H1 (cell line): ENCODE results near the gene YLPM1. TPM values are rescaled to one million over a fixed set of nuclear protein-coding genes. Genes with fewer than 3 reads are reported as not detected.

Experiments used
- CTCF ChIA-PET: fragments of 300-600 bp; sonication (Branson Sonifier 250); formaldehyde crosslinking; loops from one replicate; lab custom pipeline; 2021; ENCODE audit not compliant: partially characterized antibody; lab: Charles Lee
- POLR2A ChIA-PET: fragments of 300-600 bp; sonication (Branson Sonifier 250); formaldehyde crosslinking; loops from one replicate; lab custom pipeline; 2021; ENCODE audit warnings: inconsistent platforms; ENCODE audit not compliant: partially characterized antibody; lab: Charles Lee
- DNase-seq, 2 experiments: peaks; one replicate each; pipeline versions ENCODE4 v3.0.0 to v3.0.0-alpha.2; 2010 to 2022; ENCODE audit warnings: low spot score in 2 of 2, low read depth in 1 of 2, mixed read lengths in 1 of 2
- FAIRE-seq: peaks from 2 replicates; lab custom pipeline; 2011; peaks lifted over from hg19 to GRCh38; lab: Jason Lieb, UNC
- H2AFZ ChIP-seq: 2 replicates; pipeline ENCODE4 v1.8.1; 2012; ENCODE audit warnings: low read length, inconsistent platforms
- H2AK5ac ChIP-seq: 2 replicates; pipeline ENCODE4 v1.6.1; 2013; ENCODE audit warnings: low read depth, low read length
- H2BK120ac ChIP-seq: replicated peaks from 2 replicates; pipeline ENCODE3; 2013; ENCODE audit warnings: low read depth, low read length, inconsistent platforms
- H2BK12ac ChIP-seq: 2 replicates; pipeline ENCODE4 v1.6.1; 2013; ENCODE audit warnings: low read depth, low read length
- H2BK15ac ChIP-seq: 2 replicates; pipeline ENCODE4 v1.6.1; 2013; ENCODE audit warnings: low read length
- H2BK20ac ChIP-seq: 2 replicates; pipeline ENCODE4 v1.6.1; 2013; ENCODE audit warnings: low read length
- H2BK5ac ChIP-seq: 2 replicates; pipeline ENCODE4 v1.6.1; 2013; ENCODE audit warnings: low read depth, low read length
- H3K14ac ChIP-seq: 2 replicates; pipeline ENCODE4 v1.6.1; 2013; ENCODE audit warnings: inconsistent platforms; ENCODE audit not compliant: insufficient read length
- H3K18ac ChIP-seq: 2 replicates; pipeline ENCODE4 v1.6.1; 2013; ENCODE audit warnings: low read length; ENCODE audit errors: extremely low read depth
- H3K23ac ChIP-seq: 2 replicates; pipeline ENCODE4 v1.6.1; 2013; ENCODE audit warnings: inconsistent platforms; ENCODE audit not compliant: insufficient read length
- H3K23me2 ChIP-seq: 2 replicates; pipeline ENCODE4 v1.6.1; 2013; ENCODE audit warnings: low read depth, low read length
- H3K27ac ChIP-seq: 2 replicates; pipeline ENCODE4 v1.6.1; 2011; ENCODE audit warnings: low read depth, low read length, inconsistent platforms
- H3K27me3 ChIP-seq, 4 experiments: replicated peaks in 1 of 4; 1 replicate in 1 of 4; 2 replicates in 3 of 4; pipeline versions ENCODE4 v1.6.1 to v1.8.1; 2011 to 2013; ENCODE audit warnings: low read length in 3 of 4, mild to moderate bottlenecking in 3 of 4, inconsistent platforms in 2 of 4, mixed read lengths in 2 of 4, moderate library complexity in 1 of 4; ENCODE audit not compliant: control insufficient read depth in 3 of 4, insufficient read depth in 3 of 4; ENCODE audit errors: extremely low read depth in 1 of 4
- H3K36me3 ChIP-seq, 4 experiments: 2 replicates each; pipeline versions ENCODE4 v1.6.1 to v1.8.1; 2011 to 2013; ENCODE audit warnings: mild to moderate bottlenecking in 4 of 4, low read length in 3 of 4, moderate library complexity in 2 of 4, control low read depth in 1 of 4, inconsistent platforms in 1 of 4; ENCODE audit not compliant: insufficient read depth in 4 of 4, control insufficient read depth in 2 of 4
- H3K4ac ChIP-seq: replicated peaks from 2 replicates; pipeline ENCODE3; 2013; ENCODE audit warnings: low read length, low read depth, mixed read lengths, inconsistent platforms; ENCODE audit not compliant: insufficient read length
- H3K4me1 ChIP-seq, 4 experiments: replicated peaks in 1 of 4; 1 replicate in 1 of 4; 2 replicates in 3 of 4; pipeline versions ENCODE4 v1.6.1 to v1.8.1; 2011 to 2013; ENCODE audit warnings: low read length in 3 of 4, inconsistent platforms in 2 of 4, mixed read lengths in 1 of 4; ENCODE audit not compliant: insufficient read depth in 4 of 4, control insufficient read depth in 3 of 4
- H3K4me2 ChIP-seq, 2 experiments: 2 replicates each; pipeline versions ENCODE4 v1.6.1 to v1.8.1; 2011 to 2013; ENCODE audit warnings: low read depth in 2 of 2, low read length in 2 of 2, control low read depth in 1 of 2, inconsistent platforms in 1 of 2, mild to moderate bottlenecking in 1 of 2; ENCODE audit not compliant: insufficient read depth in 1 of 2
- H3K4me3 ChIP-seq, 4 experiments: fragments of 200-600, 300-600 bp in 1 of 4; sonication (generic), shearing (Covaris generic), sonication (Bioruptor Twin) in 1 of 4; 2 replicates each; pipeline versions ENCODE4 v1.5.1 to v1.8.1; 2011 to 2016; ENCODE audit warnings: low read length in 4 of 4, low read depth in 3 of 4, control low read depth in 2 of 4, inconsistent platforms in 2 of 4, mild to moderate bottlenecking in 2 of 4, mixed read lengths in 1 of 4, moderate library complexity in 1 of 4; ENCODE audit not compliant: insufficient read depth in 2 of 4; ENCODE audit errors: extremely low read depth in 1 of 4
- H3K56ac ChIP-seq: replicated peaks from 2 replicates; pipeline ENCODE3; 2013; ENCODE audit warnings: low read depth, mild to moderate bottlenecking, mixed read lengths, low read length, inconsistent platforms; ENCODE audit not compliant: insufficient read length
- H3K79me1 ChIP-seq: 2 replicates; pipeline ENCODE4 v1.6.1; 2013; ENCODE audit warnings: low read depth, low read length, control low read depth
- H3K79me2 ChIP-seq, 2 experiments: 2 replicates each; pipeline versions ENCODE4 v1.6.1 to v1.8.1; 2012 to 2013; ENCODE audit warnings: low read length in 2 of 2, mild to moderate bottlenecking in 2 of 2, inconsistent platforms in 1 of 2; ENCODE audit not compliant: insufficient read depth in 2 of 2, control insufficient read depth in 1 of 2
- H3K9ac ChIP-seq, 4 experiments: replicated peaks in 1 of 4; 1 replicate in 1 of 4; 2 replicates in 3 of 4; pipeline versions ENCODE4 v1.6.1 to v1.8.1; 2011 to 2013; ENCODE audit warnings: low read depth in 3 of 4, low read length in 3 of 4, control low read depth in 2 of 4, mild to moderate bottlenecking in 2 of 4, moderate library complexity in 2 of 4, inconsistent platforms in 1 of 4; ENCODE audit errors: extremely low read depth in 1 of 4
- H3K9me3 ChIP-seq, 2 experiments: 2 replicates each; pipeline versions ENCODE4 v1.6.1 to v1.8.1; 2012 to 2013; ENCODE audit warnings: mild to moderate bottlenecking in 2 of 2, moderate library complexity in 2 of 2, control low read depth in 1 of 2, inconsistent platforms in 1 of 2, low read depth in 1 of 2, low read length in 1 of 2, mixed read lengths in 1 of 2; ENCODE audit not compliant: insufficient read depth in 2 of 2
- H4K20me1 ChIP-seq, 2 experiments: replicated peaks in 1 of 2; 2 replicates each; pipeline versions ENCODE3 to v1.8.1; 2011 to 2013; ENCODE audit warnings: inconsistent platforms in 2 of 2, low read length in 2 of 2, mild to moderate bottlenecking in 1 of 2; ENCODE audit not compliant: insufficient read depth in 2 of 2, control insufficient read depth in 1 of 2
- H4K5ac ChIP-seq: 2 replicates; pipeline ENCODE4 v1.6.1; 2013; ENCODE audit warnings: low read length, low read depth, mixed read lengths, inconsistent platforms; ENCODE audit not compliant: insufficient read length
- H4K8ac ChIP-seq: 2 replicates; pipeline ENCODE4 v1.8.0; 2013; ENCODE audit warnings: mild to moderate bottlenecking, moderate library complexity, low read length, inconsistent platforms; ENCODE audit not compliant: insufficient read depth; ENCODE audit errors: extremely low read depth
- H4K91ac ChIP-seq: replicated peaks from 2 replicates; pipeline ENCODE3; 2013; ENCODE audit warnings: low read length, mixed read lengths, inconsistent platforms; ENCODE audit not compliant: insufficient read length
- BCL11A ChIP-seq, 2 experiments: IDR thresholded peaks; one replicate each; pipeline ENCODE4 v1.6.1; 2011; ENCODE audit warnings: low read depth in 2 of 2, low read length in 2 of 2, mild to moderate bottlenecking in 2 of 2
- CTBP2 ChIP-seq: IDR thresholded peaks from 2 replicates; pipeline ENCODE4 v1.7.0; 2011; ENCODE audit warnings: borderline replicate concordance, mild to moderate bottlenecking, moderate library complexity, mixed read lengths, low read length; ENCODE audit not compliant: insufficient read depth, insufficient read length
- EGR1 ChIP-seq: IDR thresholded peaks from 2 replicates; pipeline ENCODE4 v1.6.1; 2011; ENCODE audit warnings: low read depth, low read length, borderline replicate concordance
- JUN ChIP-seq: IDR thresholded peaks from 2 replicates; pipeline ENCODE4 v1.6.1; 2011; ENCODE audit warnings: low read depth, mild to moderate bottlenecking, improper control_type of control experiment, low read length
- POLR2AphosphoS5 ChIP-seq: IDR thresholded peaks from 2 replicates; pipeline ENCODE4 v1.6.1; 2011; ENCODE audit warnings: low read depth, low read length
- RBBP5 ChIP-seq: IDR thresholded peaks from 2 replicates; pipeline ENCODE4 v1.7.1; 2012; ENCODE audit warnings: low read depth, mild to moderate bottlenecking, inconsistent platforms, low read length, moderate library complexity, borderline replicate concordance
- SIN3A ChIP-seq, 2 experiments: IDR thresholded peaks in 1 of 2; conservative IDR thresholded peaks in 1 of 2; 2 replicates each; pipeline ENCODE4 v1.6.1; 2011 to 2012; ENCODE audit warnings: low read length in 2 of 2, improper control_type of control experiment in 1 of 2, low read depth in 1 of 2, mild to moderate bottlenecking in 1 of 2
- SP1 ChIP-seq: IDR thresholded peaks from 2 replicates; pipeline ENCODE4 v1.6.1; 2011; ENCODE audit warnings: low read depth, low read length
- SRF ChIP-seq: IDR thresholded peaks from 2 replicates; pipeline ENCODE4 v1.6.1; 2011; ENCODE audit warnings: mild to moderate bottlenecking, low read depth, low read length, moderate library complexity
- TEAD4 ChIP-seq: IDR thresholded peaks from 2 replicates; pipeline ENCODE4 v1.6.1; 2012; ENCODE audit warnings: low read depth, low read length, inconsistent platforms, mixed read lengths
- YY1 ChIP-seq: IDR thresholded peaks from 2 replicates; pipeline ENCODE4 v1.6.1; 2011; ENCODE audit warnings: low read depth, mild to moderate bottlenecking, low read length
- WGBS, 2 experiments: shearing (Covaris generic) in 1 of 2; methylation state at CpG; one replicate each; pipeline versions ENCODE4 v1.1.6 to v1.1.7; 2013 to 2015; ENCODE audit warnings: low lambda C conversion rate in 2 of 2, mixed read lengths in 2 of 2, inconsistent platforms in 1 of 2, low coverage in 1 of 2, missing lambda C conversion rate in 1 of 2; ENCODE audit not compliant: insufficient replicate concordance in 2 of 2, insufficient coverage in 1 of 2, insufficient read length in 1 of 2; ENCODE audit errors: extremely low coverage in 1 of 2, missing lambda C conversion rate in 1 of 2; 5-methylcytosine and 5-hydroxymethylcytosine counted together
- polyA plus RNA-seq, 7 experiments: library from polyadenylated mRNA; depleted of rRNA in 3 of 7; stranded (reverse) in 5 of 7; unstranded in 2 of 7; fragments of >200 nt in 5 of 7; fragments of 200-250 nt in 2 of 7; gene quantifications; 1 replicate in 5 of 7; 2 replicates in 1 of 7; 4 replicates in 1 of 7; pipeline versions ENCODE4 v1.2.1 to v1.2.3, GENCODE V29; 2011 to 2013; ENCODE audit warnings: missing spikeins in 2 of 7, mixed read lengths in 2 of 7
- total RNA-seq: library from RNA; stranded (reverse); fragmentation: NEBNext Ultra II Directional; extraction: Animal tissue kit (Norgen Biotek cat#: 25700); gene quantifications from 2 replicates; pipeline ENCODE4 v1.2.1, GENCODE V29; 2021

YLPM1 gene
- total and polyA plus RNA-seq, 2 of the 8 experiments (the other 6 are each of a cell fraction or from before 2014, with no cell fraction given): 13.5 to 71.7 TPM

DNA sequence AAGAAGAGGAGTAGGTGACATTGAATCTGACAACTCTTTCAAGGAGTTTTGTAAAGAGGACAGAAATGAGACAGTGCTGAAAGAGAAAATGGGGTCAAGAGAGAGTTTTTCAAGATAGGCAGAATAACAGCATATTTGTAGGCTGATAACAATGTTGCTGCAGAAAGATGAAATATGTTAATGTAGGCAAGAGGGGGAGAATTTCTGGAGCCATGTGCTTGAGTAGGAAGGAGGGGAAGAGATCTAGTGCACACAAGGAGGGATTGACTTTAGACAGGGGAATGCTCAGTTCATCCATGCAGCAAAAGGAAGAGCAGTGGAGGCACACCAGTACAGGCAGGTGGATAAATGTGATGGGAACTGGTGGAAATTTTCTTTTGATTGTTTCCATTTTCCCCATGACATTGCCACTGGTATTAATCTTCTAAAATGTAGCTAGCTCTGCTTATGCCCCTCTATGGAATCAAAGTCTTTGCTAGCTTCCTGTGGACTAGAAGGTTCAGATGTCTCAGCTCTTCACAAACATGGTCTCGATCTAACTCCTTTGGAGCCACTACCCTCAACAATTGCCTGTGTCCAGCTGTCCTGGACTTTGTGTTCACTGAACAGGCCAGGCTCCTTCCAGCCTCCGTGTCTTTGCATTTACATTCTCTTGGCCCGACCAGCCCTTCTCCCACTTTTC is 103.7 kb downstream of the YLPM1 start:
- no peak overlapping the region for H2BK20ac ChIP-seq
- no peak overlapping the region for H3K9ac ChIP-seq
- H3K56ac ChIP-seq: no peak overlapping the region
- H3K4ac ChIP-seq: no peak overlapping the region
- TF ChIP-seq POLR2AphosphoS5 (no peak), EGR1 (no peak), TEAD4 (no peak), SRF (no peak), SP1 (no peak), RBBP5 (no peak), BCL11A (IDR thresholded peaks at IDR 0.05; ENCODE audit: low read depth in 2 of 2, low read length in 2 of 2) (no peak), CTBP2 (no peak), YY1 (no peak), SIN3A (conservative IDR thresholded peaks at IDR 0.05 in 1 of 2, IDR thresholded peaks at IDR 0.05 in 1 of 2; ENCODE audit: low read depth in 1 of 2, low read length in 2 of 2) (no peak), JUN (no peak)
- no peak overlapping the region for H3K27ac ChIP-seq
- H2AK5ac ChIP-seq: no peak overlapping the region
- no peaks in the 10 kb centered on the region for H3K79me2 ChIP-seq
- H4K5ac ChIP-seq: no peak overlapping the region
- H2BK5ac ChIP-seq: no peak overlapping the region
- CTCF ChIA-PET: interaction anchor here (0.6 to 17.9 kb wide), 7 partner anchors 10 to 240 kb away, joined by 3 to 364 read pairs (median 5); partner anchors contain the start of genes DLST and PROX2
- H4K8ac ChIP-seq: no peak overlapping the region
- no peaks in the 10 kb centered on the region for H3K23me2 ChIP-seq
- no peak overlapping the region for H2BK15ac ChIP-seq
- no peaks in the 10 kb centered on the region for H3K4me1 ChIP-seq
- no peak overlapping the region for H3K23ac ChIP-seq
- POLR2A ChIA-PET: interaction anchor here (0.7 to 2.6 kb wide), 2 partner anchors 16 to 405 kb away, joined by 3 to 12 read pairs; no protein-coding TSS in a partner anchor
- FAIRE-seq (no peak), DNase-seq (no peak)
- no peak overlapping the region for H2BK12ac ChIP-seq
- no peaks in the 10 kb centered on the region for H3K9me3 ChIP-seq
- WGBS, 2 experiments: 86% methylated on average over 3 of the region's 3 CpGs; no CpG with 5 or more reads in 1 of the 2 experiments
- H3K27me3 ChIP-seq: no peaks in the 10 kb centered on the region
- H3K18ac ChIP-seq: no peak overlapping the region
- H4K20me1 ChIP-seq: no peaks in the 10 kb centered on the region
- no peak overlapping the region for H4K91ac ChIP-seq
- H3K4me3 ChIP-seq: no peak overlapping the region
- no peaks in the 10 kb centered on the region for H3K36me3 ChIP-seq
- H2BK120ac ChIP-seq: no peak overlapping the region
- no peak overlapping the region for H3K14ac ChIP-seq
- no peak overlapping the region for H3K4me2 ChIP-seq
- no peaks in the 10 kb centered on the region for H3K79me1 ChIP-seq
- H2AFZ ChIP-seq: no peak overlapping the region
